Astrocyte (in vitro differentiated cells and primary cell): ENCODE results near the gene CCNI2. TPM values are rescaled to one million over a fixed set of nuclear protein-coding genes. Genes with fewer than 3 reads are reported as not detected.

ENCODE experiments used
- DNase-seq: peaks from one replicate; pipeline ENCODE4 v3.0.0-alpha.2; 2010; ENCODE audit warnings: low read depth
- FAIRE-seq: peaks from 2 replicates; lab custom pipeline; 2011; peaks lifted over from hg19 to GRCh38; lab: Jason Lieb, UNC
- H2AFZ ChIP-seq: 2 replicates; pipeline ENCODE4 v1.6.0; 2012; ENCODE audit warnings: low read depth, low read length, inconsistent platforms
- H3K27ac ChIP-seq: 2 replicates; pipeline ENCODE4 v1.5.1; 2011; ENCODE audit warnings: low read depth, low read length, inconsistent platforms
- H3K27me3 ChIP-seq: 2 replicates; pipeline ENCODE4 v1.6.0; 2011; ENCODE audit warnings: low read length, inconsistent platforms; ENCODE audit not compliant: insufficient read depth
- H3K36me3 ChIP-seq: 2 replicates; pipeline ENCODE4 v1.5.1; 2011; ENCODE audit warnings: low read length, inconsistent platforms; ENCODE audit not compliant: insufficient read depth
- H3K4me1 ChIP-seq: 2 replicates; pipeline ENCODE4 v1.5.1; 2011; ENCODE audit warnings: low read length, inconsistent platforms; ENCODE audit not compliant: insufficient read depth
- H3K4me2 ChIP-seq: 2 replicates; pipeline ENCODE4 v1.6.0; 2012; ENCODE audit warnings: low read length, inconsistent platforms
- H3K4me3 ChIP-seq: 2 replicates; pipeline ENCODE4 v1.5.1; 2011; ENCODE audit warnings: low read depth, mild to moderate bottlenecking, low read length, inconsistent platforms; ENCODE audit not compliant: insufficient read depth
- H3K79me2 ChIP-seq: 2 replicates; pipeline ENCODE4 v1.6.0; 2012; ENCODE audit warnings: mild to moderate bottlenecking, low read length, inconsistent platforms; ENCODE audit not compliant: insufficient read depth
- H3K9ac ChIP-seq: 2 replicates; pipeline ENCODE4 v1.6.0; 2012; ENCODE audit warnings: mild to moderate bottlenecking, low read length, inconsistent platforms
- H3K9me3 ChIP-seq: 2 replicates; pipeline ENCODE4 v1.5.1; 2012; ENCODE audit warnings: low read depth, mild to moderate bottlenecking, low read length, inconsistent platforms; ENCODE audit not compliant: insufficient read depth
- H4K20me1 ChIP-seq: 2 replicates; pipeline ENCODE4 v1.6.0; 2012; ENCODE audit warnings: low read length, inconsistent platforms; ENCODE audit not compliant: insufficient read depth
- H3K27ac Mint-ChIP-seq: one replicate; pipeline ENCODE4 v1.8.0; 2021; ENCODE audit warnings: mild to moderate bottlenecking, mixed read lengths; ENCODE audit not compliant: unreplicated experiment
- H3K27me3 Mint-ChIP-seq: one replicate; pipeline ENCODE4 v1.8.0; 2021; ENCODE audit warnings: low read depth, mixed read lengths; ENCODE audit not compliant: unreplicated experiment
- H3K36me3 Mint-ChIP-seq: one replicate; pipeline ENCODE4 v1.8.0; 2021; ENCODE audit warnings: low read depth, mixed read lengths; ENCODE audit not compliant: unreplicated experiment
- H3K4me1 Mint-ChIP-seq: one replicate; pipeline ENCODE4 v1.8.0; 2021; ENCODE audit warnings: low read depth, mixed read lengths; ENCODE audit not compliant: unreplicated experiment
- H3K4me3 Mint-ChIP-seq: one replicate; pipeline ENCODE4 v1.8.0; 2021; ENCODE audit warnings: mild to moderate bottlenecking, moderate library complexity, mixed read lengths; ENCODE audit not compliant: unreplicated experiment
- H3K9me3 Mint-ChIP-seq: one replicate; pipeline ENCODE4 v1.8.0; 2021; ENCODE audit warnings: mild to moderate bottlenecking, mixed read lengths; ENCODE audit not compliant: unreplicated experiment
- CTCF ChIP-seq: IDR thresholded peaks from 2 replicates; pipeline ENCODE4 v1.5.1; 2011; ENCODE audit warnings: low read depth, mild to moderate bottlenecking, inconsistent platforms, low read length, moderate library complexity; ENCODE audit not compliant: insufficient read depth
- EZH2 ChIP-seq: IDR thresholded peaks from 2 replicates; pipeline ENCODE4 v1.6.1; 2012; ENCODE audit warnings: mild to moderate bottlenecking, low read length, inconsistent platforms; ENCODE audit not compliant: insufficient read depth
- total RNA-seq: library from RNA; stranded (reverse); gene quantifications from 2 replicates; pipeline ENCODE4 v1.2.1, GENCODE V29; 2021

CCNI2 gene
- total RNA-seq, 1 donor from 2014 or later, result 0.16 TPM

GRCh38 chr5:132751444-132751843, 4.2 kb downstream of the CCNI2 start:
- Histone ChIP-seq H3K4me3 (no peak overlapping the region), H2AFZ (no peak overlapping the region), H3K4me2 (no peak overlapping the region), H3K36me3 (no peaks in the 10 kb centered on the region), H3K9me3 (no peaks in the 10 kb centered on the region), H4K20me1 (no peaks in the 10 kb centered on the region), H3K4me1 (peaks cover 3% of the 10 kb centered on the region), H3K27ac (no peak overlapping the region), H3K79me2 (no peaks in the 10 kb centered on the region), H3K27me3 (peaks cover 21% of the 10 kb centered on the region), H3K9ac (no peak overlapping the region)
- FAIRE-seq (no peak), DNase-seq (no peak)
- peaks cover 15% of the 10 kb centered on the region for H3K36me3 Mint-ChIP-seq
- H3K4me1 Mint-ChIP-seq, result peaks cover 11% of the 10 kb centered on the region
- H3K27me3 Mint-ChIP-seq, result peaks cover 15% of the 10 kb centered on the region
- H3K4me3 Mint-ChIP-seq, result no peak overlapping the region
- TF ChIP-seq EZH2 (no peak), CTCF (no peak)
- peaks cover 3% of the 10 kb centered on the region for H3K9me3 Mint-ChIP-seq
- H3K27ac Mint-ChIP-seq, result no peak overlapping the region

- peaks cover 14% of the 10 kb centered on the region for H3K36me3 Mint-ChIP-seq
- Histone ChIP-seq H3K27me3 (peaks cover 15% of the 10 kb centered on the region), H3K36me3 (no peaks in the 10 kb centered on the region), H3K9ac (no peak overlapping the region), H3K27ac (no peak overlapping the region), H2AFZ (no peak overlapping the region), H3K9me3 (no peaks in the 10 kb centered on the region), H3K4me1 (no peaks in the 10 kb centered on the region), H3K4me3 (no peak overlapping the region), H4K20me1 (no peaks in the 10 kb centered on the region), H3K4me2 (no peak overlapping the region), H3K79me2 (no peaks in the 10 kb centered on the region)
- peaks cover 11% of the 10 kb centered on the region for H3K4me1 Mint-ChIP-seq
- H3K27me3 Mint-ChIP-seq, result peaks cover 12% of the 10 kb centered on the region
- H3K27ac Mint-ChIP-seq, result no peak overlapping the region
- no peak for FAIRE-seq
- no peak for DNase-seq
- TF ChIP-seq EZH2, result no peak
- TF ChIP-seq CTCF, result no peak
- H3K9me3 Mint-ChIP-seq, result peaks cover 3% of the 10 kb centered on the region
- no peak overlapping the region for H3K4me3 Mint-ChIP-seq
These were observed 4.8 kb downstream of the CCNI2 start for GRCh38 chr5:132751971-132752580.

GRCh38 chr5:132752581-132753125, 5.4 kb downstream of the CCNI2 start:
- no peak for FAIRE-seq
- Mint-ChIP-seq H3K4me1 (peaks cover 11% of the 10 kb centered on the region), H3K4me3 (no peak overlapping the region), H3K27me3 (peaks cover 12% of the 10 kb centered on the region), H3K9me3 (peaks cover 3% of the 10 kb centered on the region), H3K27ac (no peak overlapping the region), H3K36me3 (peaks cover 20% of the 10 kb centered on the region)
- Histone ChIP-seq H4K20me1 (no peaks in the 10 kb centered on the region), H3K9ac (no peak overlapping the region), H2AFZ (no peak overlapping the region), H3K27me3 (peaks cover 10% of the 10 kb centered on the region), H3K4me2 (no peak overlapping the region), H3K27ac (no peak overlapping the region), H3K4me3 (no peak overlapping the region), H3K79me2 (no peaks in the 10 kb centered on the region), H3K4me1 (no peaks in the 10 kb centered on the region), H3K36me3 (peaks cover 3% of the 10 kb centered on the region), H3K9me3 (no peaks in the 10 kb centered on the region)
- TF ChIP-seq EZH2 (no peak), CTCF (no peak)
- DNase-seq, result no peak
